ENCODE measurements around the gene MALL. TPM values are rescaled to one million over a fixed set of nuclear protein-coding genes. Genes with fewer than 3 reads are reported as not detected.

MALL gene
- total and polyA plus RNA-seq, 10 of the 15 experiments (the other 5 are each of a cell fraction or from before 2014, with no cell fraction given): 0.26 TPM; not detected in 9

GRCh38 chr2:110105183-110105582, 10.4 kb downstream of the MALL start:
- Histone ChIP-seq H3K79me2 (ENCODE audit: control insufficient read depth, insufficient read depth, low read length) (no peaks in the 10 kb centered on the region), H3K4me3 (no peak overlapping the region), H3K4me1 (ENCODE audit: control insufficient read depth, insufficient read depth, low read length) (no peaks in the 10 kb centered on the region), H3K27me3 (replicated peaks in 1 of 2; ENCODE audit: control insufficient read depth in 2 of 2, insufficient read depth in 2 of 2, low read length in 1 of 2) (peaks cover 2 to 6% of the 10 kb centered on the region in 2 experiments; a peak in 3 of 4 replicates), H2AFZ (ENCODE audit: control insufficient read depth, low read depth, low read length) (no peak overlapping the region), H3K27ac (ENCODE audit: control insufficient read depth, insufficient read depth) (no peak overlapping the region), H3K36me3 (ENCODE audit: control insufficient read depth in 2 of 2, insufficient read depth in 2 of 2, low read length in 1 of 2) (no peaks in the 10 kb centered on the region), H3K9ac (ENCODE audit: control insufficient read depth, insufficient read depth, low read length) (no peak overlapping the region), H3K4me2 (ENCODE audit: control insufficient read depth, insufficient read depth) (no peak overlapping the region), H3K9me3 (replicated peaks; ENCODE audit: control insufficient read depth, insufficient read depth, low read length) (no peaks in the 10 kb centered on the region), H4K20me1 (ENCODE audit: control insufficient read depth, insufficient read depth) (no peaks in the 10 kb centered on the region)
- ChIA-PET SMC1A (ENCODE audit: uncharacterized antibody, unreplicated experiment) (no interaction called here), POLR2A (no interaction called here), CTCF (no interaction called here), RAD21 (ENCODE audit: unreplicated experiment) (no interaction called here)
- in situ Hi-C loops (cut with MboI): no loop called here
- intact Hi-C loops (cut with micrococcal nuclease; ENCODE audit: unreplicated experiment): no loop called here
- BruUV-seq (replicated peaks): no TSS peak
- 3% methylated on average over 4 of the region's 4 CpGs for WGBS (ENCODE audit: insufficient coverage, insufficient replicate concordance, low lambda C conversion rate, missing lambda C conversion rate)
- DNase-seq (ENCODE audit: low read depth, low spot score) (no peak), FAIRE-seq (no peak), ATAC-seq (no peak)
- TF ChIP-seq PRDM15 (CRISPR knock-in tag; IDR thresholded peaks at IDR 0.05) (no peak), BMI1 (IDR thresholded peaks at IDR 0.05; ENCODE audit: borderline replicate concordance) (no peak), ATF3 (IDR thresholded peaks at IDR 0.05; ENCODE audit: borderline replicate concordance, extremely low read depth, low read depth, low read length) (no peak), ZBTB4 (CRISPR knock-in tag; IDR thresholded peaks at IDR 0.05) (no peak)
